Measurements from ENCODE around the gene LRRK1.

- no peak for TF ChIP-seq POLR2A (IDR thresholded peaks at IDR 0.05)
- TF ChIP-seq CTCF (IDR thresholded peaks at IDR 0.05), result no peak
Measured at GRCh38 chr15:101062471-101063171, 143.5 kb downstream of the LRRK1 start.
